H1 (cell line): Measurements from ENCODE around the gene SMIM9. TPM values are rescaled to one million over a fixed set of nuclear protein-coding genes. Genes with fewer than 3 reads are reported as not detected.

Experiments
- CTCF ChIA-PET: fragments of 300-600 bp; sonication (Branson Sonifier 250); formaldehyde crosslinking; loops from one replicate; lab custom pipeline; 2021; ENCODE audit not compliant: partially characterized antibody; lab: Charles Lee
- POLR2A ChIA-PET: fragments of 300-600 bp; sonication (Branson Sonifier 250); formaldehyde crosslinking; loops from one replicate; lab custom pipeline; 2021; ENCODE audit warnings: inconsistent platforms; ENCODE audit not compliant: partially characterized antibody; lab: Charles Lee
- DNase-seq, 2 experiments: peaks; one replicate each; pipeline versions ENCODE4 v3.0.0 to v3.0.0-alpha.2; 2010 to 2022; ENCODE audit warnings: low spot score in 2 of 2, low read depth in 1 of 2, mixed read lengths in 1 of 2
- FAIRE-seq: peaks from 2 replicates; lab custom pipeline; 2011; peaks lifted over from hg19 to GRCh38; lab: Jason Lieb, UNC
- H2AFZ ChIP-seq: 2 replicates; pipeline ENCODE4 v1.8.1; 2012; ENCODE audit warnings: low read length, inconsistent platforms
- H2AK5ac ChIP-seq: 2 replicates; pipeline ENCODE4 v1.6.1; 2013; ENCODE audit warnings: low read depth, low read length
- H2BK120ac ChIP-seq: replicated peaks from 2 replicates; pipeline ENCODE3; 2013; ENCODE audit warnings: low read depth, low read length, inconsistent platforms
- H2BK12ac ChIP-seq: 2 replicates; pipeline ENCODE4 v1.6.1; 2013; ENCODE audit warnings: low read depth, low read length
- H2BK15ac ChIP-seq: 2 replicates; pipeline ENCODE4 v1.6.1; 2013; ENCODE audit warnings: low read length
- H2BK20ac ChIP-seq: 2 replicates; pipeline ENCODE4 v1.6.1; 2013; ENCODE audit warnings: low read length
- H2BK5ac ChIP-seq: 2 replicates; pipeline ENCODE4 v1.6.1; 2013; ENCODE audit warnings: low read depth, low read length
- H3K14ac ChIP-seq: 2 replicates; pipeline ENCODE4 v1.6.1; 2013; ENCODE audit warnings: inconsistent platforms; ENCODE audit not compliant: insufficient read length
- H3K18ac ChIP-seq: 2 replicates; pipeline ENCODE4 v1.6.1; 2013; ENCODE audit warnings: low read length; ENCODE audit errors: extremely low read depth
- H3K23ac ChIP-seq: 2 replicates; pipeline ENCODE4 v1.6.1; 2013; ENCODE audit warnings: inconsistent platforms; ENCODE audit not compliant: insufficient read length
- H3K23me2 ChIP-seq: 2 replicates; pipeline ENCODE4 v1.6.1; 2013; ENCODE audit warnings: low read depth, low read length
- H3K27ac ChIP-seq: 2 replicates; pipeline ENCODE4 v1.6.1; 2011; ENCODE audit warnings: low read depth, low read length, inconsistent platforms
- H3K27me3 ChIP-seq, 4 experiments: replicated peaks in 1 of 4; 1 replicate in 1 of 4; 2 replicates in 3 of 4; pipeline versions ENCODE4 v1.6.1 to v1.8.1; 2011 to 2013; ENCODE audit warnings: low read length in 3 of 4, mild to moderate bottlenecking in 3 of 4, inconsistent platforms in 2 of 4, mixed read lengths in 2 of 4, moderate library complexity in 1 of 4; ENCODE audit not compliant: control insufficient read depth in 3 of 4, insufficient read depth in 3 of 4; ENCODE audit errors: extremely low read depth in 1 of 4
- H3K36me3 ChIP-seq, 4 experiments: 2 replicates each; pipeline versions ENCODE4 v1.6.1 to v1.8.1; 2011 to 2013; ENCODE audit warnings: mild to moderate bottlenecking in 4 of 4, low read length in 3 of 4, moderate library complexity in 2 of 4, control low read depth in 1 of 4, inconsistent platforms in 1 of 4; ENCODE audit not compliant: insufficient read depth in 4 of 4, control insufficient read depth in 2 of 4
- H3K4ac ChIP-seq: replicated peaks from 2 replicates; pipeline ENCODE3; 2013; ENCODE audit warnings: low read length, low read depth, mixed read lengths, inconsistent platforms; ENCODE audit not compliant: insufficient read length
- H3K4me1 ChIP-seq, 4 experiments: replicated peaks in 1 of 4; 1 replicate in 1 of 4; 2 replicates in 3 of 4; pipeline versions ENCODE4 v1.6.1 to v1.8.1; 2011 to 2013; ENCODE audit warnings: low read length in 3 of 4, inconsistent platforms in 2 of 4, mixed read lengths in 1 of 4; ENCODE audit not compliant: insufficient read depth in 4 of 4, control insufficient read depth in 3 of 4
- H3K4me2 ChIP-seq, 2 experiments: 2 replicates each; pipeline versions ENCODE4 v1.6.1 to v1.8.1; 2011 to 2013; ENCODE audit warnings: low read depth in 2 of 2, low read length in 2 of 2, control low read depth in 1 of 2, inconsistent platforms in 1 of 2, mild to moderate bottlenecking in 1 of 2; ENCODE audit not compliant: insufficient read depth in 1 of 2
- H3K4me3 ChIP-seq, 4 experiments: fragments of 200-600, 300-600 bp in 1 of 4; sonication (generic), shearing (Covaris generic), sonication (Bioruptor Twin) in 1 of 4; 2 replicates each; pipeline versions ENCODE4 v1.5.1 to v1.8.1; 2011 to 2016; ENCODE audit warnings: low read length in 4 of 4, low read depth in 3 of 4, control low read depth in 2 of 4, inconsistent platforms in 2 of 4, mild to moderate bottlenecking in 2 of 4, mixed read lengths in 1 of 4, moderate library complexity in 1 of 4; ENCODE audit not compliant: insufficient read depth in 2 of 4; ENCODE audit errors: extremely low read depth in 1 of 4
- H3K56ac ChIP-seq: replicated peaks from 2 replicates; pipeline ENCODE3; 2013; ENCODE audit warnings: low read depth, mild to moderate bottlenecking, mixed read lengths, low read length, inconsistent platforms; ENCODE audit not compliant: insufficient read length
- H3K79me1 ChIP-seq: 2 replicates; pipeline ENCODE4 v1.6.1; 2013; ENCODE audit warnings: low read depth, low read length, control low read depth
- H3K79me2 ChIP-seq, 2 experiments: 2 replicates each; pipeline versions ENCODE4 v1.6.1 to v1.8.1; 2012 to 2013; ENCODE audit warnings: low read length in 2 of 2, mild to moderate bottlenecking in 2 of 2, inconsistent platforms in 1 of 2; ENCODE audit not compliant: insufficient read depth in 2 of 2, control insufficient read depth in 1 of 2
- H3K9ac ChIP-seq, 4 experiments: replicated peaks in 1 of 4; 1 replicate in 1 of 4; 2 replicates in 3 of 4; pipeline versions ENCODE4 v1.6.1 to v1.8.1; 2011 to 2013; ENCODE audit warnings: low read depth in 3 of 4, low read length in 3 of 4, control low read depth in 2 of 4, mild to moderate bottlenecking in 2 of 4, moderate library complexity in 2 of 4, inconsistent platforms in 1 of 4; ENCODE audit errors: extremely low read depth in 1 of 4
- H3K9me3 ChIP-seq, 2 experiments: 2 replicates each; pipeline versions ENCODE4 v1.6.1 to v1.8.1; 2012 to 2013; ENCODE audit warnings: mild to moderate bottlenecking in 2 of 2, moderate library complexity in 2 of 2, control low read depth in 1 of 2, inconsistent platforms in 1 of 2, low read depth in 1 of 2, low read length in 1 of 2, mixed read lengths in 1 of 2; ENCODE audit not compliant: insufficient read depth in 2 of 2
- H4K20me1 ChIP-seq, 2 experiments: replicated peaks in 1 of 2; 2 replicates each; pipeline versions ENCODE3 to v1.8.1; 2011 to 2013; ENCODE audit warnings: inconsistent platforms in 2 of 2, low read length in 2 of 2, mild to moderate bottlenecking in 1 of 2; ENCODE audit not compliant: insufficient read depth in 2 of 2, control insufficient read depth in 1 of 2
- H4K5ac ChIP-seq: 2 replicates; pipeline ENCODE4 v1.6.1; 2013; ENCODE audit warnings: low read length, low read depth, mixed read lengths, inconsistent platforms; ENCODE audit not compliant: insufficient read length
- H4K8ac ChIP-seq: 2 replicates; pipeline ENCODE4 v1.8.0; 2013; ENCODE audit warnings: mild to moderate bottlenecking, moderate library complexity, low read length, inconsistent platforms; ENCODE audit not compliant: insufficient read depth; ENCODE audit errors: extremely low read depth
- H4K91ac ChIP-seq: replicated peaks from 2 replicates; pipeline ENCODE3; 2013; ENCODE audit warnings: low read length, mixed read lengths, inconsistent platforms; ENCODE audit not compliant: insufficient read length
- BACH1 ChIP-seq: IDR thresholded peaks from 2 replicates; pipeline ENCODE4 v1.6.1; 2012; ENCODE audit warnings: low read length, improper control_type of control experiment
- BCL11A ChIP-seq, 2 experiments: IDR thresholded peaks; one replicate each; pipeline ENCODE4 v1.6.1; 2011; ENCODE audit warnings: low read depth in 2 of 2, low read length in 2 of 2, mild to moderate bottlenecking in 2 of 2
- MAX ChIP-seq: IDR thresholded peaks from 2 replicates; pipeline ENCODE4 v1.6.1; 2012; ENCODE audit warnings: inconsistent platforms
- NANOG ChIP-seq: IDR thresholded peaks from 2 replicates; pipeline ENCODE4 v1.6.1; 2011; ENCODE audit warnings: low read length, low read depth, mild to moderate bottlenecking, inconsistent platforms; ENCODE audit not compliant: insufficient read depth, poor library complexity, severe bottlenecking
- SIN3A ChIP-seq, 2 experiments: IDR thresholded peaks in 1 of 2; conservative IDR thresholded peaks in 1 of 2; 2 replicates each; pipeline ENCODE4 v1.6.1; 2011 to 2012; ENCODE audit warnings: low read length in 2 of 2, improper control_type of control experiment in 1 of 2, low read depth in 1 of 2, mild to moderate bottlenecking in 1 of 2
- SIX5 ChIP-seq: IDR thresholded peaks from 2 replicates; pipeline ENCODE4 v1.6.1; 2011; ENCODE audit warnings: mild to moderate bottlenecking, low read depth, low read length
- SP1 ChIP-seq: IDR thresholded peaks from 2 replicates; pipeline ENCODE4 v1.6.1; 2011; ENCODE audit warnings: low read depth, low read length
- SP2 ChIP-seq: IDR thresholded peaks from 2 replicates; pipeline ENCODE4 v1.6.1; 2012; ENCODE audit warnings: mild to moderate bottlenecking, low read length, inconsistent platforms
- SUZ12 ChIP-seq: fragments of 200-600 bp; sonication (generic); IDR thresholded peaks from 2 replicates; pipeline ENCODE4 v1.6.1; 2012; ENCODE audit warnings: mild to moderate bottlenecking, inconsistent platforms, low read length, moderate library complexity, mixed read lengths
- TEAD4 ChIP-seq: IDR thresholded peaks from 2 replicates; pipeline ENCODE4 v1.6.1; 2012; ENCODE audit warnings: low read depth, low read length, inconsistent platforms, mixed read lengths
- USF2 ChIP-seq: IDR thresholded peaks from 2 replicates; pipeline ENCODE4 v1.6.1; 2011; ENCODE audit warnings: low read length, improper control_type of control experiment
- YY1 ChIP-seq: IDR thresholded peaks from 2 replicates; pipeline ENCODE4 v1.6.1; 2011; ENCODE audit warnings: low read depth, mild to moderate bottlenecking, low read length
- WGBS, 2 experiments: shearing (Covaris generic) in 1 of 2; methylation state at CpG; one replicate each; pipeline versions ENCODE4 v1.1.6 to v1.1.7; 2013 to 2015; ENCODE audit warnings: low lambda C conversion rate in 2 of 2, mixed read lengths in 2 of 2, inconsistent platforms in 1 of 2, low coverage in 1 of 2, missing lambda C conversion rate in 1 of 2; ENCODE audit not compliant: insufficient replicate concordance in 2 of 2, insufficient coverage in 1 of 2, insufficient read length in 1 of 2; ENCODE audit errors: extremely low coverage in 1 of 2, missing lambda C conversion rate in 1 of 2; 5-methylcytosine and 5-hydroxymethylcytosine counted together
- long read RNA-seq, 2 experiments: library from RNA in 1 of 2; library from capped mRNA in 1 of 2; stranded (forward); transcript quantifications; one replicate each; pipeline ENCODE4 v2.0.0, GENCODE V29; 2021; ENCODE audit warnings: inconsistent platforms in 1 of 2
- polyA minus RNA-seq, 3 experiments: library from RNA; depleted of rRNA, polyadenylated mRNA; stranded (reverse); fragments of >200 nt; gene quantifications; 1 replicate in 2 of 3; 2 replicates in 1 of 3; pipeline ENCODE4 v1.2.3, GENCODE V29; 2011
- polyA plus RNA-seq, 7 experiments: library from polyadenylated mRNA; depleted of rRNA in 3 of 7; stranded (reverse) in 5 of 7; unstranded in 2 of 7; fragments of >200 nt in 5 of 7; fragments of 200-250 nt in 2 of 7; gene quantifications; 1 replicate in 5 of 7; 2 replicates in 1 of 7; 4 replicates in 1 of 7; pipeline versions ENCODE4 v1.2.1 to v1.2.3, GENCODE V29; 2011 to 2013; ENCODE audit warnings: missing spikeins in 2 of 7, mixed read lengths in 2 of 7
- total RNA-seq: library from RNA; stranded (reverse); fragmentation: NEBNext Ultra II Directional; extraction: Animal tissue kit (Norgen Biotek cat#: 25700); gene quantifications from 2 replicates; pipeline ENCODE4 v1.2.1, GENCODE V29; 2021

Gene SMIM9
- total RNA-seq (not detected in 2 replicates), polyA plus RNA-seq (2011; rRNA removed) (not detected in 2 replicates), polyA minus RNA-seq (2011; rRNA and poly(A)+ RNA removed) (not detected in 2 replicates)
- not detected for polyA plus RNA-seq (2011; cell fraction: cytosol; rRNA removed)
- polyA plus RNA-seq (2011; cell fraction: nucleus; rRNA removed): not detected
- polyA plus RNA-seq (2012, experiment 1 of 2): not detected in 4 replicates
- polyA plus RNA-seq (2012, experiment 2 of 2): not detected
- not detected for polyA plus RNA-seq (2013, experiment 1 of 2)
- not detected for polyA plus RNA-seq (2013, experiment 2 of 2)
- not detected for polyA minus RNA-seq (2011; cell fraction: cytosol; rRNA and poly(A)+ RNA removed)
- not detected for polyA minus RNA-seq (2011; cell fraction: nucleus; rRNA and poly(A)+ RNA removed)
- long read RNA-seq, experiment 1: 0 reads
- long read RNA-seq, experiment 2: 0 reads

GRCh38 chrX:154834562-154834961 lies at the start of gene SMIM9:
Gene SMIM9, minus strand, starts transcription at chrX:154834662. Its CDS starts 3,806 bp downstream, at chrX:154830856.
- Histone ChIP-seq H2BK120ac (no peak within 1 kb of the TSS), H3K9me3 (no peaks in the 10 kb centered on the region), H2BK12ac (no peak within 1 kb of the TSS), H2AK5ac (no peak within 1 kb of the TSS), H3K4me1 (no peaks in the 10 kb centered on the region), H3K14ac (no peak within 1 kb of the TSS), H3K4me3 (no peak within 1 kb of the TSS), H3K4ac (no peak within 1 kb of the TSS), H3K9ac (no peak within 1 kb of the TSS), H3K18ac (no peak within 1 kb of the TSS), H3K4me2 (no peak within 1 kb of the TSS), H3K79me2 (no peaks in the 10 kb centered on the region), H3K56ac (no peak within 1 kb of the TSS), H2BK5ac (no peak within 1 kb of the TSS), H3K27me3 (no peaks in the 10 kb centered on the region), H2BK20ac (no peak within 1 kb of the TSS), H3K23ac (no peak within 1 kb of the TSS), H2BK15ac (no peak within 1 kb of the TSS), H4K8ac (no peak within 1 kb of the TSS), H4K5ac (no peak within 1 kb of the TSS), H4K20me1 (no peaks in the 10 kb centered on the region), H3K36me3 (no peaks in the 10 kb centered on the region), H4K91ac (no peak within 1 kb of the TSS), H3K27ac (no peak within 1 kb of the TSS), H3K79me1 (no peaks in the 10 kb centered on the region), H2AFZ (no peak within 1 kb of the TSS), H3K23me2 (no peaks in the 10 kb centered on the region)
- POLR2A ChIA-PET: interaction anchor here (0.8 to 1.4 kb wide), 2 partner anchors 55 to 72 kb away, joined by 3 to 4 read pairs; partner anchors contain the start of gene DKC1
- no peak for DNase-seq
- WGBS, 2 experiments: 90% methylated on average over 2 of the region's 3 CpGs; no CpG with 5 or more reads in 1 of the 2 experiments
- CTCF ChIA-PET: no interaction called here
- no peak for FAIRE-seq
- TF ChIP-seq SP2: no peak
- TF ChIP-seq USF2: no peak
- TF ChIP-seq NANOG: no peak
- no peak for TF ChIP-seq SIN3A (conservative IDR thresholded peaks at IDR 0.05 in 1 of 2, IDR thresholded peaks at IDR 0.05 in 1 of 2; ENCODE audit: low read depth in 1 of 2, low read length in 2 of 2)
- TF ChIP-seq BACH1: no peak
- TF ChIP-seq TEAD4: no peak
- TF ChIP-seq MAX: no peak
- no peak for TF ChIP-seq BCL11A (IDR thresholded peaks at IDR 0.05; ENCODE audit: low read depth in 2 of 2, low read length in 2 of 2)
- no peak for TF ChIP-seq YY1
- no peak for TF ChIP-seq SP1
- TF ChIP-seq SIX5: no peak
- no peak for TF ChIP-seq SUZ12
